ENCODE measurements around the gene GTF2H1.
A peak's percentile ranks its signal among the peaks of the same experiment; 100 is the strongest.

The GTF2H1 gene

GRCh38 chr11:18321969-18322711 lies at the start of gene GTF2H1, which contains the start of gene HPS5:
GTF2H1 (plus strand) TSS chr11:18322567; CDS start chr11:18333075, 10,508 bp downstream.
HPS5 (minus strand) TSS chr11:18322140; CDS start chr11:18317858, 4,282 bp downstream.
- peak; percentile 99 for DNase-seq (ENCODE audit: low read depth, low spot score)

DNA sequence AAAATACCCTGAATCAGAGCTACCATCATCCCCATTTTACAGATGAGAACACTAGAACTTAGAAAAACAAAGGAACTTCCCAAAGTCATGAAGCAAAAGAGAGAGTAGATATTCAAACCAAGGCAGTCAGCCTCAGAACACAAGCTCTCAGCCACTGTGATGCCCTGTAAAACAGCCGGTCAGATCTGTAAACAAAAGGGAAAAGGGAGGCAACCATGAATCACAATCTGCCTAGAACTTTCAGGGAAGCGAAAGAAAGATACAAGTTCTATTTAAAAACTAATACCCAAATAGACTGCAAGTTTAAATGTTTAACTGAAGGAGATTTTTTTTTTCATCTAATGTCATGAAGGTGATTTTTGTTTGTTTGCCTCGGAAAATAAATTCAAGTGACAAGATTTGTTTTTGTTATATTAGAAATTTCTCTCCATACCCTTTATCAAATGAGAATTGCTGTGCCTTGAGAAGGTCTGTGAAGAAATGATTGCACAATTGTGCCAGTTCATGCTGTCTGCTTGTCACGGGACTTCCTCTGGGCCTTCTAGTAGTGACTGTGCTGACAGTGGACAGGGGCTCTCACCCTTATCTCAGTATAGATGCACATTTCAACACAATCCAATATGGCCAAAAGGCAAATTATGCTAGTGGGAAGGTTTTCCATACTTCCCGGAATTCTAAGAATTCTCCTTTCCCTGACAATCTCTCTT lies 44.6 kb upstream of the GTF2H1 start:
- DNase-seq (ENCODE audit: low read depth, low spot score): no peak

GRCh38 chr11:18280438-18281045 lies 41.8 kb upstream of the GTF2H1 start:
- DNase-seq (ENCODE audit: low read depth, low spot score): no peak

DNA sequence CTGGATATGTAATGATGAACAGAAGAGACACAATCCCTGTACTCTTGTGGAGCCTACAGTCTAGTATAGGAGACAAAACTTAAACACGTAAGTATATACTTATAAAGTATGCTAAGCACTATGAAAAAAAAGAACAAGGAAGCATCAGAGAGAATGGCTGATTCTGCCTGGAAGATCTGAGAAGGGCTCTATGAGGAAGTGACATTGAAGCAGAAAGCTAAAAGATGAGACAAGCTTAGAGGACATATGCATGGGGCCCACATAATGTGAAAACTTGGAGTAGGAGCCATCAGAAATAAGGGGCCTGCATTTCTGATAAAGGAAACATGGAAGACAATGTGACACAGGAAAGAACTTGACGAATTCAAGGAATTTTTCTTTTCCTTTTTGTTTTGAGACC lies 39.7 kb upstream of the GTF2H1 start:
- DNase-seq (ENCODE audit: low read depth, low spot score): no peak

- no peak for DNase-seq (ENCODE audit: low read depth, low spot score)
Measured at GRCh38 chr11:18285841-18286240, 36.5 kb upstream of the GTF2H1 start.

DNA sequence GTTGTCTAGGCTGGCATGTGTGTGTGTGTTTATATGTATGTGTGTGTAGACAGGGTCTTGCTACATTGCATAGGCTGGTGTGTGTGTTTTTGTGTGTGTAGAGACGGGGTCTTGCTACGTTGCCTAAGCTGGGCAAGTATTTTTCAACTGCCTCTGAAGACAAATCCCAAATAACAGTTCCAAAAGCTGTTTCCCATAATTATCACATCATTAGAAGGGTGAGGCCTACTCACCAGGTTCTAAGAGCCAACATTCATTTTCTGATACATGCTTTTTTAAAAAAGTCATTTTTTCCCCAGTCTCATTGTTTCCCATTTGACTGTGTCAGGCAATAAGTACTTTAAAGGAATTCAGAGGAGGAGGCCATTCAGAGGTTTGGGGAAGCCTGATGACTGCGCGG lies 33.5 kb upstream of the GTF2H1 start:
- DNase-seq (ENCODE audit: low read depth, low spot score): no peak

- DNase-seq (ENCODE audit: low read depth, low spot score): no peak
Measured at GRCh38 chr11:18294862-18295261, 27.5 kb upstream of the GTF2H1 start.

DNA sequence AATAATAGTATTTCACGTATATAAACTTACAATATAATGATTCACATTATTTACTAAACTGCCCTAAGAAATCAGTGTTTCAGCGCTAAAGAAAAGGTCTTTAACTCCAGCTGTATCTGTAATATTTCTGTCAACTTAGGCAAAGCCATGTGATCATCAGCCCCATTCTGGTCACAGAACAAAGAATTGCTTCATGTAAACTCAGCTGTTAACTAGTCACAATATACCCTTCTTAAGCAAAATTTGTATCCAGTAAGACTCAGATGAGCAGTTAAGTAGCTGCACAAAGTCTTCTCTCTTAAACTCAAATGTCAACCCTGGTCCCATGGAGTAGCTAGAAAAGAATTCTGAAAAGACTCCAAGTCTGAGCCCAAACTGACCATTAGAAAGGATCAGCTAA lies 27.1 kb upstream of the GTF2H1 start:
- DNase-seq (ENCODE audit: low read depth, low spot score): no peak

- no peak for DNase-seq (ENCODE audit: low read depth, low spot score)
Measured at GRCh38 chr11:18299721-18300120, 22.6 kb upstream of the GTF2H1 start.

GRCh38 chr11:18304745-18305144 lies 17.6 kb upstream of the GTF2H1 start:
- DNase-seq (ENCODE audit: low read depth, low spot score): no peak

DNA sequence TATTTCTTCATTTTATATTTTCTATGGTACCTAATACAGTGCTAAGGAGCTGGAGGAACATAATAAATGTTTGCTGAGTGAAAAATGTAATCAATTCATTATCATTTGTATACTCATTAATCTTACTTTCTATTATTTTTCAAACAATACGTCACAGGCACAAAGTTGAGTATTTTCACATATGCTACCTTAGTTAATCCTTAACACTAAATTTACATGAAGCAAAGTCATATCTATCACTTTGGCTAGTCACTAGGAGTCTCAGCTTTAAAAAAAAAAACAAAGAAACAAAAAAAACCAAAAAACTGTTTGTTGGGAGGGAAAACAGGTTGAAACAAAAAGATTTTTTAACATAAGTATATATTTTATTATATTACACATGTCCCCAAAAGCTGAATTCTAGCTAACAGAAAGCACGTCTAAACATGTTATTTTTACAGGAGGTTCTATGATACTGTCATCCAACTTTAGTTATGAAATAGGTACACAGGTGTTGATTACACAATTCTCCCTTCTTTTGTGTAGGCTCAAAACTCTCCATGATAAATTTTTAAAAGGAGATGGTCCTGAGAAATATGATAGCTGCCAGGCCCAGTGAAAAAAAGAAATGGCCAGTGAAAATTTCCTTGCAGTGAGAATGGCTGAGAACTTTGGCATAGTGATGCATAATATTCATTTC lies 14.8 kb upstream of the GTF2H1 start:
- no peak for DNase-seq (ENCODE audit: low read depth, low spot score)

GRCh38 chr11:18308242-18308641 lies 14.1 kb upstream of the GTF2H1 start:
- no peak for DNase-seq (ENCODE audit: low read depth, low spot score)

GRCh38 chr11:18309691-18310090 lies 12.7 kb upstream of the GTF2H1 start:
- no peak for DNase-seq (ENCODE audit: low read depth, low spot score)

GRCh38 chr11:18310800-18311340 lies 11.5 kb upstream of the GTF2H1 start:
- DNase-seq (ENCODE audit: low read depth, low spot score): peak; percentile 60

GRCh38 chr11:18312012-18312411 lies 10.4 kb upstream of the GTF2H1 start:
- DNase-seq (ENCODE audit: low read depth, low spot score): peak; percentile 54

DNA sequence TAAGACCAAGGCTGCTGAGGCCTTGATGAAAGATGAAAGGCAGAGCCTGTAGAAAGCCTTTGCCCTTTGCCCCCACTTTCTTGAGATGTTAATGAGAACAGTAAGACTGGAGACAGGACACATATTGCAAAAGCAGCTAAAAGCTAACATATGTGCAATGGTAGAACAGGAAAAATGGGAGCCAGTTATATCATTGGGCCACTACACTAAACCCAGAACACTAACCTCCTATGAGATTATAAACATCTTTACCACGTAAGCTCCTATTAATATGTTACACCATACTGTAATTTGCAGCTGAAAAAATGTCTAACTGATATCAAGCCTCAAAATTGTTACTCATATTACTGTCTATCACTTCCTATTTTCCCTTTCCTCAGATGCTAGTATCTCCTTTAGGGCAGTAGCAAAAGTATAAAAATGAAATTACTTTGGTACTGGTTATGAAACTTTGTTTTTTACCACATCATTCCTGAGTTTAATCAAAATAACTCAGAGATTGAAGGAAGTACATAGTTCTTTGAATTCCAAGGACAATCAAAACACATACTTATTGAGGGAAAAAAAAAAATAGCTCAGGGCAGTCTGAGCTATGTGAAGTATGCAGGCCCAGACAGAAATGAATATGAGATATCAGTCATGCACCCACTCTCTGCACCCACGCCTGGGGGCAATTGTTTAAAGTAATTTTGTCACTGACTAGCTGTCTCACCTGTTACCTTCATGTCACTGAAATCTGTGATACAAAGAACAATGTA lies 9.5 kb upstream of the GTF2H1 start:
- DNase-seq (ENCODE audit: low read depth, low spot score): peak; percentile 67

DNA sequence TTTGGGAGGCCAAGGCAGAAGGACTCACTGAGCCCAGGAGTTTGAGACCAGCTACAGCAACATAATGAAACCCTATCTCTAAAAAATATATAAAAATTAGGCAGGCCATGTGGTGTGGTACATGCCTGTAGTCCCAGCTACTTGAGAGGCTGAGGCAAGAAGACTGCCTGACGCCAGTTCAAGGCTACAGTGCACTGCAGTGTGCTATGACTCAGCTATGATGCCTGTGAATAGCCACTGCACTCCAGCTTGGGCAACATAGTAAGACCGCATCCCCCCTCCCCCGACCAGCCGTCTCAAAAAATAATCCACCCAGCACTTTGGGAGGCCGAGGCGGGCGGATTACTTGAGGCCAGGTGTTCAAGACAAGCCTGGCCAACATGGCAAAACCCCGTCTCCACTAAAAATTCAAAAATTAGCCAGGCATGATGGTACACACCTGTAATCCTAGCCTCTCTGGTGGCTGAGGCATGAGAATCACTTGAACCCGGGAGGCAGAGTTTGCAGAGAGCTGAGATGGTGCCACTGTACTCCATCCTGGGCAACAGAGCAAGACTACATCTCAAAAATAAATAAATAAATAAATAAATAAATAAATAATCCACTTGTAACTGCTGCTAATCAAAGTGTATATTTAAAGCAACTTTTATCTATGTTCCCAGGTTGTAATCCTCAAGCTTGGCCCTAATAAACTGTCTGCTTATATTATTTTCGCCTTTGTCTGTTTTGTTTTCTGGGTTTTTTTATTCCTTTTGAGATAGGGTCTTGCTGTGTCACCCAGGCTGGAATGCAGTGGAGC lies 8.2 kb upstream of the GTF2H1 start:
- DNase-seq (ENCODE audit: low read depth, low spot score): peak; percentile 17

GRCh38 chr11:18314784-18315523 lies 7.4 kb upstream of the GTF2H1 start:
- peak; percentile 52 for DNase-seq (ENCODE audit: low read depth, low spot score)

DNA sequence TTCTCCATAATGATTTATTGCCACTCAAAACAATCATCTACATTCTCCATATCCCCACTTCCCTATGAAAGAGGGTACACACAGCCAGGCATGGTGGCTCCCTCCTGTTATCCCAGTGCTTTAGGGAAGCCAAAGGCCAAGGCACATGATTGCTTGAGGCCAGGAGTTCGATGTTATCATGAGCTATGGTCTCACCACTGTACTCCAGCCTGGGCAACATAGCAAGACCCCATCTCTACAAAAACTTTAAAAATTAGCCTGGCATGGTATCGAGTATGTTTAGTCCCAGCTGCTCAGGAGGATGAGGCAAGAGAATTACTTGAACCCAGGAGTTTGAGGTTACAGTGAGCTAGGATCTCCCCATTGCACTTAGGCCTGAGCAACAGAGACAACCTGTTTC lies 6.5 kb upstream of the GTF2H1 start:
- DNase-seq (ENCODE audit: low read depth, low spot score): no peak

DNA sequence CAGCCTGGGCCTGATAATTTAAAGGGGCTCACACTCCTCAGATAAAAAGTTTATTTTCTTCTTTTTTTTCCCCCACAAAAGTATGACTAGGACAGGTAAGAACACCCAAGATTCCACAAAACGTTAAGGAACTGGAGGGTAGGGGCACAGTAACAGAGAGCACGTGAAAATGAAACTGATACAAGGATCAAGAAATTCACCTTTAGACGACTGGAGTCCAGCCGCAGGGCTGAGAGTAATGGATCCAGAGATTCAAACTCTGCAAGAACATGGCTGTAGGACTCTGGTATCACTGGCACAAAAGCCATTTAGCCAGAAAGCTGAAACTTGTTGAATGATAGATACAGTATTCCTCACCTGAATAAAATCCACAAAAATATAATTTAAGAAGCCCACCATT lies 4.8 kb upstream of the GTF2H1 start:
- no peak for DNase-seq (ENCODE audit: low read depth, low spot score)
